ENCODE results near the gene SLC26A6.

The SLC26A6 gene, protein sequence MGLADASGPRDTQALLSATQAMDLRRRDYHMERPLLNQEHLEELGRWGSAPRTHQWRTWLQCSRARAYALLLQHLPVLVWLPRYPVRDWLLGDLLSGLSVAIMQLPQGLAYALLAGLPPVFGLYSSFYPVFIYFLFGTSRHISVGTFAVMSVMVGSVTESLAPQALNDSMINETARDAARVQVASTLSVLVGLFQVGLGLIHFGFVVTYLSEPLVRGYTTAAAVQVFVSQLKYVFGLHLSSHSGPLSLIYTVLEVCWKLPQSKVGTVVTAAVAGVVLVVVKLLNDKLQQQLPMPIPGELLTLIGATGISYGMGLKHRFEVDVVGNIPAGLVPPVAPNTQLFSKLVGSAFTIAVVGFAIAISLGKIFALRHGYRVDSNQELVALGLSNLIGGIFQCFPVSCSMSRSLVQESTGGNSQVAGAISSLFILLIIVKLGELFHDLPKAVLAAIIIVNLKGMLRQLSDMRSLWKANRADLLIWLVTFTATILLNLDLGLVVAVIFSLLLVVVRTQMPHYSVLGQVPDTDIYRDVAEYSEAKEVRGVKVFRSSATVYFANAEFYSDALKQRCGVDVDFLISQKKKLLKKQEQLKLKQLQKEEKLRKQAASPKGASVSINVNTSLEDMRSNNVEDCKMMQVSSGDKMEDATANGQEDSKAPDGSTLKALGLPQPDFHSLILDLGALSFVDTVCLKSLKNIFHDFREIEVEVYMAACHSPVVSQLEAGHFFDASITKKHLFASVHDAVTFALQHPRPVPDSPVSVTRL

DNA sequence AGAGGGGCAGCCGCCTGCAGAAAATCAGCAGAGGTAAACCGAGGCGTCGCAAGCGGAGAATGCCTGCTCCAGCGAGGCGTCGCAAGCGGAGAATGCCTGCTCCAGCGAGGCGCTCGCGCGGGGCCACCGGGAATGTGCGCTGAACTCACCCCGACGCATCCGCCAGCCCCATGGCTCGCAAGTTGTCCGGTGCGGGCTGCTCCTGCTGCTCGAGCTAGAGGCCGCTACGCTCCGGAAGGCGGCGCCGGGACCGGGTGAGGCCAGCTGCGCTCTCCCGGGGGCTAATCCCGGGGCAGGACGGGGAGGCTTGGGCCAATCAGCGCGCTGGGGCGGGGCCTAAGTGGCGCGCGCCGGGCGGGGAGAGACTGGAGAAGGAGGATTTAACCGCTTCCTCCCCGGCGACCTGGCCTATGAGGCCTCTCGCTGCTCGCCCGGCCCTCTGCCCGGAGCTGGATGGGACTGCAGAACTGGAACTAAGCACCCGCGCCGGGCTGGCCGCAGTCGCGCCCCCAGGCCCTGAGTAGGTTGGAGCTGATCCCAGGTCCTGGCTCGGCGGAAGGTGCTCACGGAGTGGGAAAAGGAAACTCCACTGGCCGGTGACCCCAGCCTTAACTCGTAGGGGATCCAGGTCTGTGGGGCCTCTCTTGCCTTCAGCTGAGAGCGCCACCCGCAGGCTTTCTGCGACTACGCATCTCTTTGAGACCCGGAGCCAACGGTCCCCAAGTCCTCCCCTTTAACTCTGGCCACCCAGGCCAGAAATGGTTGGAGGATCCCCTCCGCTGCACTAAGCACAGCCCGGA, at the start of gene SLC26A6:
Gene SLC26A6 (minus strand): TSS at position 240 of the 800 bp plus-strand sequence. CDS start 68 bp downstream, at position 172.
- DNase-seq, result peak; percentile 81 to 98

DNA sequence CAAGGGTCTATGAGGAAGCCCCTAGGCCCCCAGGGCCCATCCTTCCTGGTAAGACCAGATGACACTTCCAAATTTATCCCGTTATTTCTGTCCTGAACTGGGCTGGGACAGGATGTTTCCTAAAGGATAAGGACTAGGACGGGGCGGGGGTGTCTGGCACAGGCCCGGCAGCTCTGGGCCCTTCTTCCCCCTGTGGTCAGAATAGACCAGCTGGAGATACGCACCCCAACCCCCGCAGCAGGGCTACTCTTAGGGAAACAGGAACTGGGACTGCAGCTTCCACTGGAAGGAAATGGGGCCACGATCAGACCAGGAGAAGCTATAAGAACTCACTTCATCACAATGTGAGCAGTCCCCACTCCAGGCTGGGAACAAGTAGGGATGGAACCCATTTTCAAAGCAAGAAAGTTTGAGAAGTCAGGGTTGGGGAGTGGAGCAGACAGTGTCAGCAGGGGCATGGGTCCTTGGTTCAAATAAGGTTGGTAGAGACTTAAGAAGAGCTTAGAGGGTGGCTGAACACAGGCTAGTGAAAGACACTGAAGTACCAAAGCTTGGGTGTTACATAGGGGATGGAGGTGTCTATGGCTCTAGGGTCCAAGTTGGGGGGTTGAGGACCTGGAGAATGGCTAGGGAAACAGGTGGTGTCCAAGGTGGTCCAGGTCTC, 49.4 kb upstream of the SLC26A6 start:
- DNase-seq, result peak in 1 of 2 experiments; percentile 35

DNA sequence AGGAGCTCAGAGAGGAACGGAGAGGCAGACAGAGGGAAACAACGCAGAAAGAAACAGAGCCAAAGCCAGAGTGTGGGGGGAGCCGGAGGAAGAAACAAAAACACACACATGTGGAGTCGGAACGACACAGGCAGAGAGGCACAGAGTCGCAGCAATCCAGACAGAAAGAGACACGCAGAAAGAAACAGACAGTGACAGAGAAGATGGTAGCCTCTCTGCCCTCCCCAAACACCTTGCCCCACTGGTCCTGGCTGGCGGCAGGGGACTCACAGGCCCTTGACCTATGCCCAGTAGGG, 48.7 kb upstream of the SLC26A6 start:
- no peak for DNase-seq

DNA sequence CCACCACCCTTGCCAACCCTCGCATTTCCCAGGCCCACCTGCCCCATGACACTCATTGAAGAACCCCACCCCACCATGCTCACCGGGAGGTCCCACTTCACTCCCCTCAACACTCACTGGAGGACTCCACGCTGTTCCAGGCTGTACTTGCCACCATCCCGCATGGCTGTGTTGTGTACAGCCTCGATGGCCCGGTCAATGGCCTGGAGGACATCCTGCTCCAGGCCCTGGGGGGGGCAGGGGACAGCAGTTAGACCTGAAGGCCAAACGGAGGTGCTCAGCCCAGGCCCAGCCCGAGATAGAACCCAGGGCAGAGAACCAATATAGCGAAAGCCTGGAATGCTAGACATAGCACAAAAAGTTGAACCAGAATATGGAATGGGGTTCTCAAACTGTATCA, 47.5 kb upstream of the SLC26A6 start:
- no peak for DNase-seq

DNA sequence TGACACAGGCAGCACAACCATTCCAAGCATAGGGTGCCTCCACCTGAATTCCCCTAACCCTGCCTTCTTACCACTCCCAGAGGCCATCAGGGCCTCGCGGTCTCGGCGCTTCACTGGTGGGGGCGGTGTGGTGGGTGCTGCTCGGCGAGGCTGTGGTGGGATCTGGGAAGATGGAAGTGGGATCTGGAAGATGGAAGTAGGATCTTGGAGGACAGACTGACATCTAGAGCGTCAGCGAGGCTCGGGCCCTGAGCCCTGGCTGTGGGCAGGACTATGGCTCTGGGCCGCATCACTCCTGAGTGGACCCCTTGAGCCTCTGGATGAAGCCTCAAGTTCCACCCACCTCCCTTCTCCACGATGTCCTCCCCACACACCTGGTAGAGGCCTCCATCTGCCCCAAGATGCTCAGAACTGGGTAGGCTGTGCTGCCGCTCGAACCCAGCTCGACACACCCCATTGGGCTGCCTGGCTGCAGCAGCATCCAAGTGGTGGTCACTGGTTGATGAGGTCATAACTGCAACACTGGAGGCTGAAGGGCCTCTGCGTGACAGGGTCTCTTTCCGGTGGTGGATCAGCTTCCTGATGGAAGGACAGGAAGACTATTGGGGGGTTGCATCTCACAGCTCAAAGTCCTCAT, 46.8 kb upstream of the SLC26A6 start:
- no peak for DNase-seq

DNA sequence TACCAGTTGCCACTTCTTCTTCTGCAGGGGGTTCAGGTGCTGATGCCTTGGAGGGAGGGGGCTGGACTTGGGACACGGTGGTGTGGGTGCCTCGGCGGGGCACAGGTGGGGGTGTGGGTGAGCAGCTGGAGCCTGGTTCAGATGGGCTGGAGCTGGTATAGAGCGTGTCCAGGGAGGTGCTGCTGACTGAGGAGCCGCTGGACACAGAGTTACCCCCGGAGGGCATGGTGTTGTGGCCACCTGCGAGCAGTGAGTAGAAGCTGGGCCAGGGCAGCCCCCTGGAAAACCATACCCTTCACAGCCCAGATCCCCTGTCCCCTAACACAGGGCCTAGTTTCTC, 46.2 kb upstream of the SLC26A6 start:
- no peak for DNase-seq

DNA sequence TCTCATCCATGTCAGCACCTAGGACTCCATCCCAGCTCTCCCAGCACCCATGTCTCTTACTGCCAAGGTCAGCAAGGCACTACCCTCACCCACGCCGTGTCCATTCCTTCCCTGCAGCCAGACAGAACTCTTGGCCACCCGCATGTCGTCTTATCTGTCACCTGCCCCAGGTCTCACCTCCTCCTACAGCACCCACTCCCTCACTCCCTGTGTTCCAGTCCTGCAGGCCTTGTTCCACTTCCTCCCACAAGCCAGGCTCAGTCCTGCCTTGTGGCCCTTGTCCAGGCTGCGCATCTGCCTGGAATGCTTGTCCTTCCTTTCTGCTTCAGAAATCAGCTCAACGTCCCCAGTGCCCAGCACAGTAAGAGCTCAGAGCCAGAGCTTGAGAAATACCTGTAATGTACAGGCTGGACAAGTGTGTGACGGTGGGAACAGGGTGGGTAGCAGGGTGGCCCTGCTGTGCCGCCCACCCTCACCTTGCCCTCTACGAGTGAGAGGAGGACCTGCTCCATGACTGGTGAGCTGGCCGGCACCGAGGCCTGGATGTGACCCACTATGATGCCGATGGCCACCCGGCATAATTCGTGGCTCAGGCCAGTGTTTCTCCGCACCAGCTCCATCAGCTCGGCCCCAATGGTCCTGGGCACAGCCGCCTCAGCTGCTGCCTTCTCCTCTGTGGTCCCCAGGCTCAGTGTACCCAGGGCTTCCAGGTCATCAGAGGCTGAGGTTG, 45.7 kb upstream of the SLC26A6 start:
- no peak for DNase-seq

DNA sequence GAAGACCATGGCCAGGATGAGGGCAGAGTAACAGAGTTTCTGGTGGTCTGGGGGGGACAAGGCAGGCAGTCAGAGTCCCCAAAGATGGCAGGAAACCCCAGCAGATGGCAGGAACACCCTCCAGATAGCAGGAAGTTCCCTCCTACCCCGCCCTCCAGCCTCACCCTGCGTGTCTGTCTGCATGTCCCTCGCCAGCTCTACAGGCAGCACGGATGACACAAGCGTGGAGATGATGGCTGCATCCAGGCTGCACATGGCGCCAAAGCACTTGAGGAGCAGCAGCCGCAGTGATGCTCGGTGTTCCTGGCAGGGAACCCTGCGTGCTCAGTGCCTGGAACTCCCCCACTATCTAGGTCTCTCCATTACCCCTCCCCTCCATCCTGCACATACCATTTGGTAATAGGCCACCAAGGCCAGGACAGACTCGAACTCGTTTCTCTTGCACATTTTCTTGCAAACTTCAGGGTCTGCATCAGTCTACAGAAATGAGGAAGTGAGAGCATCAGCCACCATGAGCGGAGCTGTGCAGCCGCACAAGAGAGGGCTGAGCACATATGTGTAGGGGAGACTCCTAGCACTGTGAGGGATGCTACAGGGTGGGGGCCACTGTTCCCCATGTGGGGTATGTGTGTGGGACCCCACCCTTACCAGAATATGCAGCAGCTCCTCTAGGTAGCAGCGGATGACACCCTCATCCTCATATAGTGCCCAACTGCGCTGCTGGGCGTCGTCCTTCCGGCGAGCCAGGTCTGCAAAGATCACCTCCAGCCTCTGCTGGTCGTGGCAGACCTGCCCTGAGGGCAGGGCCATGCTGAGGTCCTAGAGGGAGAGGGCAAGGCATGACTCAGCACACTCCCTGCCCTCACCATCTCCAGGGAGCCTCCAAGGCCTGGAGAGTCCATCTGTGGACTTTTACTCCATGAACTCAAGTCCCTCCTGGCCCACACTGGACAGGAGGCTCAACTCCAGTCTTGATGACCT, 44.4 kb upstream of the SLC26A6 start:
- no peak for DNase-seq

DNA sequence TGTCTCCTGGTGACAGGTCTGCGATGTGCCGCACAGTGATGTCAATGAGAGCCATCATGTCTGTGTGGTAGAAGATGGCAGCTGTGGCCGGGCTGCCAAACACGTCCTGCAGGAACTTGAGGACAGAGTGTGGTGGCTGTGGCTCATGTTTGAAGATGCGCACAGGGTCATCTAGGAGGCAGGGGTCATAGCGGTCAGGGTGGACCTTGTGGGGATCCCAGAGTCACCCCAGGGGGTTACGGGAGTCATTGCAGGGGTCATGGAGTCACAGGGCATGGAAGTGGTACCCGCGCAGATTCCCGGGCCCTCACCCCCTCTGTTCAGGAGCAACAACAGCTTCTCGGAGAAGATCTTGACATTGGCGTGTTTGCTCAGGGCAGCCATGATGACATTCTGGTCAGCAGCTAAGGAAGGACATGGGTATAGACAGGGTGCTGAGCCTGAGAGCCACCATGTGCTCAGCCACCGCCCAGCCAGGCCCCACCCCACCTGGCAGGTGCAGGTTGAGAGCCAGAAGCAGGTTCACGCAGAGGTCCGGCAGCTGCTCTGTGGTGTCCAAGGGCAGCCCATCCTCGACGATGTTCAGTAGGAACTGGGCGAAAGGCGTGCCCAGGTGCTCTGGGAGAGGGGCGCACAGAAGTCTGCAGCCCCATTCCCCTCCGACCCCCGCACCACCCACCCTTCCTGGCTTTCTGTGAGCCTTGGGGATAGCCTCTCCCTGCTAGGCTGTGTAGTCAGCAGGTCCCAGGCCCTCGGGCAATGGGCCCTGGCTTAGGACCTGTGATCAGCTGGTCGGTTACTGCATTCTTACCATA, 43.5 kb upstream of the SLC26A6 start:
- DNase-seq, result no peak

DNA sequence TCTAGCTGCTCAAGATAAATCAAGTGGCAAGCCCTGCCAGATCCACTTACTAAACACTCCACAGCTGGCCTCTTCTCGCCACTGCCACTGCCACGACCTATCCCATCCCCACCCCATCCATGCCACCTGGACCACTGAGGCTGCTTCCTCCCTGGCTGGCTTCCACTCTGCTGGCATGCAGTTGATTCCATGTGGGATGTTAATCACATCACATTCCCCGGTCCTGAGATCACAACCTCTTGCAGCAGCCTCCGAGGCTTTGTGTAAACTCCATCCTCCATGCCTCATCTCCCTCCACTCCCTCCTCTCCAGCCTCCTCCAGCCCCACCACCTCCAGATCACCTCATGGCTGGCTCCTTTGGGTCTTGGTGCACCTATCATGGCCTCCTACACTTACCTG, 42.8 kb upstream of the SLC26A6 start:
- DNase-seq, result no peak

DNA sequence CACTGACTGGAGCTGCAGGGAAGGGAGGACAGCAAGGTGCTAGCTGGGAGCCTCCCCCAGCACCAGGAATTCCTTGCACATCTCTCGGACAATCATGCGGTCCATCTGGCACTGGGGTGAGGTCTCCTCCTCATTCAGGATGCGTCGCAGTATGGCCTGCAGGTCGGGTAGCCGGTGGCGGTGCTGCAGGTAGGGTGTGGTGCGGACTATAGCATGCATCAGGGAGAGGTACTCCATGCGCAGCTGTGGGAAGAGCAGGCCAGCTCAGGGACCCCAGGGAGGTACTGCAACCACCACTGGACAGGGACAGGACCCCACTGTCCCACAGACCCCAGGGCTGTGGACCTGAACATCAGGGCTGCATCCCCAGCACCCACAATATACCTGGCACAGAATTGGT, 39.2 kb upstream of the SLC26A6 start:
- no peak for DNase-seq

DNA sequence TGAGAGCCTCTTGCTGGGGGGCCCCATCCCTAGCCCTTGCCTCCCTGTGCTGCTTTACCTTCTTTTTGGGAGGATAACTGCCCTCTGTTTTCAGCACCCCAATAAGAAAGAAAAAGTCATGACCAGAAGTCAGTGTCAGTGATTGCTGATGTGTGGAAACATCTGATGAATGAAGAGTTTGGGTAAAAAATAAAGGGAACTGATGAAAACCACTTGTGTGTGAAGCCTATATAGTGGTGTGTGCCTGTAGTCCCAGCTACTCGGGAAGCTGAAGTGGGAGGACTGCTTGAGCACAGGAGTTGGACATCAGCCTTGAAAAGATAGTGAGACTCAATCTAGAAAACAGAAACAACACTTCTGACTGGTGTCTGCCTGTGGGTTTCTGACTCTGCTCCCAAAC, 37.3 kb upstream of the SLC26A6 start:
- DNase-seq, result no peak

DNA sequence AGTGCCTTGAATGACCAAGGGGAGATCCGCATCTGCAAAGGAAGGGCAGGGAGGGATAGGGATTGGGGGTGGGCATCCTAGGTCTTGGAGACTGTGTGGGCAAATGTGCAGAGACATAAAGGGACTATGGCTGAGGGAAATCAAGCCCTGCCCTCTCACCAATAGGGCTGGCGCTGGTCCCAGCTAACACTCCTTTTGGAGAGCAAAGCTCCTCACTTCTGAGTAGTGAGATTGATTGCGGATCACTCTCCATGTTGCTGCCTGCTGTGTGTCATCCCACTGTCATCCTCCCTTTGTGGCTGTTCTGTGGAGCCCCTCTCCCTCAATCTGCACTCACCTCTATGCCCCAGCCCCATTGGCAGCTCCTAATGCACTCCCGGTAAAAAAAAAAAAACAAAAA, 29.7 kb upstream of the SLC26A6 start:
- no peak for DNase-seq

DNA sequence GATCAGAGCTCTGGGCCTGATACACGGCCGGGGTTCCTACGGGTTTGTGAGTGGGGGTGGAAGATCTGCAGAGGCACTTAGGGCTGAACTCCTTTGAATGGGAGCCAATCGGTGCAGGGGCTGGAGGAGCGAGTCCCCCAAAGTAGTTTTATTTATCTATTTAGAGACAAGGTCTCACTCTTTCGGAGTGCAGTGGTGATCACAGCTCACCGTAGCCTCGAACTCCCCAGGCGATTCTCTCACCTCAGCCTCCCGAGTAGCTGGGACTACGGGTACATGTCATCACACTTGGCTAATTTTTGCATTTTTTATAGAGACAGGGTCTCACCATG, 29.0 kb upstream of the SLC26A6 start:
- no peak for DNase-seq

DNA sequence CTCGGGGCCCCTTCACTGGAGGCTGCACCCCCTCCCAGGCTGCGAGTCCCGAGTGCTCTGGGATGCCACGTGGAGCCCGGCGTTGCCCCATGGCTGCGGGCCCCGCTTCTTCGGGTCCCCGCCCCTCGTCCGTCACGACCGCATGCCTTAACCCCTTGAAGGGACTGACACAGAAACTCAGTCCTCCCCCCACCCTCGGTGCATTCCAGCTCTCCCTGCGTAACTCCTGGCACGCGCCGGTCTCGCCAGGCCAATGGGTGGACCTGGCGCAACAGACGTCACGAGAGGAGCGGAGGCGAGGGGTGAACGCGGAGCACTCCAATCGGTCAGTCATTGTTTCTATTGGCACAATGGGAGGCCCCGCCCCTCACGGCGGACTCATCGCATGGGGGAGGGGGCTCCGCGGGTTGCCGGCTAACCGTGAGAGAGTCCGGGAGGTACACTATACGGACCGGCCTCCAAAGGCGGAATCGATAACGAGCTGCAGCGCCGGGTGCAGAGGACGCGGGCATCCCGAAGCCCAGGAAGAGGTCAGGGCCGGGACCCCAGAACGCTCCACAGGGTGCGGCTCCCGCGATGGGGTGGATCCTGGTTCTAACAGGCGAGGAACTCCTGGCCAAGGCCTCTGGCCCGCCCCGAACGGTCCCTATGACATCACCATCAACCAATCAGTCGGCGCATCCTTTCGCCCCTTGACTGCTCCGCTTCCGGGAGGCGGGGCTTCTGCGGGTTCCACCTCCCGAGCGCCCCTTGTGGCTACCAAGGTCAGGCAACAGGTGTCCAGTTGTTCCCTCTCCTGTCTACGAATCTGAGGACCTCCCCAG, 28.4 kb upstream of the SLC26A6 start:
- DNase-seq, result peak; percentile 96 to 98

DNA sequence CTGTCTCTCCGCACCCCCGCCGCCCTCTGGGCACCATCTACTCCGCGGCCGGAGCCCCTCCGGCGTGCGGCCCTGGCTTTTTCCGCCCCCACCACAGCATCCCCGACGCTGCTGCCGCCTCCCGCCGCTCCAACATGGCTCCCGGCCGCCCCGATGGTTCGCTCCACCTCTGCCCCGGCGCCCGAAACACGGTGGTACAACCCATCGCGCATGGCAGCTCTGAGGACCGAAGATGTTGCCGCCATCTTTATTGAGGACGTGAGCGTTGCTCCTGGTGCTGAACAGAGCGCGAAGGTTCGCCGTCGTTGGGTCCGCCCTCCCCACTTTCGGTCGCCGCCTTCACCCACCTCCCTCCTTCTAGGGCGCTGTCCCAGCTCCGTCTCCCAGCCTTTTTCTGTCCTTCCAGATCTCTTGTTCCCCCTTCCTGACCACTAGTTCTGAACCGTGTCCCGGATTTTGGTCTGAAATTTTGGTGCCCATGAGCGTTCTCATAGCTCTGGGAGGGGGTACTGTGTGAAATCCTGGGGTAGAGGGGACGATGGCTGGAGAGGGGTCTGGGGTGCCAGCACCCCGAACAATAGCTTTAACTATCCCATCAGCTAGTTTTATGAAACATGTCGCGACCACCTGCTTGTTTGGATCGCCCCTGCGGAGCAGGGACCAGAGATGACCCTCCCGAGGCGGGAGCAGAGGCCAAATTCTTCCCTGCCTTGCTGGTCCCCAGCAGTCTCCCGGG, 27.7 kb upstream of the SLC26A6 start, which contains the start of gene CELSR3:
Gene CELSR3 (minus strand): TSS at position 134 of the 736 bp plus-strand sequence. CDS start 252 bp downstream, outside the sequence.
- DNase-seq, result peak; percentile 43 to 91

DNA sequence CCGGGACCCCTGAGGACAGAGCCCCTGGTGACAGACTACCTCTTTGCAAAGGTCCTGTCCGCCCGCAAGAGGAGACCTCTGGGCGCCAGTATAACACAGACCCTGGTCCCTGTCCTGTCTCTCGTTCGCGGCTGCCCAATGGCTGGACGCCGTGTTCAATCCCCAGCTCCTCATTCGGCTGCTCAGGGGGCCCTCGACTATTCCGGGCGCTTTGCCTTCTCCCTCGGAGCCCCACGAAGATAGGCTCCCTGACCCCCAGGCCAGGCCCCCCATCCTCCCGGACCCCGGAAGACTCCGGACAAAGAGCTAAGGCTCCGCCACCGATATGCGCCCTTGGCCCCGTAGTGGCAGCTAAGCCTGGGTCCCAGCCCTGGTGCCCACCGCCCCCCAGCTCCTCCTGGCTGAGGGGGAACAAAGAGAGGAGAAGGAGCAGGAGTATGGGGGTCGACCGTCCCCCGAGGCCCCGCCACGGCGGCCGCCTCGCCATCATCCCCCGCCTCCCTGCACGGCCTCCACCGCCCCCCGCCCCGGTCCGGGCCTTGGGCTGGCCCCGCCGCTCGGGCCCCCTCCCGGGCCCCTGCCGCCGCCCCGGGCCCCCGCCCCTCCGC, 27.0 kb upstream of the SLC26A6 start:
- DNase-seq, result no peak
